Testis (tissue), 3 donors: ENCODE results near the gene CDKN1C. TPM values are rescaled to one million over a fixed set of nuclear protein-coding genes. Genes with fewer than 3 reads are reported as not detected.

ENCODE experiments used
- DNase-seq: peaks from one replicate; pipeline ENCODE4 v3.0.0-alpha.2; 2019
- H3K27ac ChIP-seq, 2 donors: fragments of 200-600 bp; sonication (generic); one replicate each; pipeline ENCODE4 v1.5.1; 2019
- H3K27me3 ChIP-seq: fragments of 200-600 bp; sonication (generic); one replicate; pipeline ENCODE4 v1.5.1; 2019
- H3K36me3 ChIP-seq: fragments of 200-600 bp; sonication (generic); one replicate; pipeline ENCODE4 v1.5.1; 2017; ENCODE audit warnings: low read depth; ENCODE audit errors: missing control alignments
- H3K4me1 ChIP-seq: fragments of 200-600 bp; sonication (generic); one replicate; pipeline ENCODE4 v1.5.1; 2019
- H3K4me3 ChIP-seq, 2 donors: fragments of 200-600 bp; sonication (generic); one replicate each; pipeline ENCODE4 v1.5.1; 2017 to 2019
- H3K9me3 ChIP-seq: fragments of 200-600 bp; sonication (generic); one replicate; pipeline ENCODE4 v1.5.1; 2017
- POLR2A ChIP-seq: fragments of 450-650 bp; IDR thresholded peaks from one replicate; pipeline ENCODE4 v1.6.1; 2017; ENCODE audit warnings: antibody characterized with exemption, mild to moderate bottlenecking, moderate library complexity
- WGBS, 2 donors: methylation state at CpG; one replicate each; pipeline ENCODE4 v1.1.5; 2018; 5-methylcytosine and 5-hydroxymethylcytosine counted together
- intact Hi-C: fragments of 100-400 bp; cut with DNase I; formaldehyde crosslinking; loops from one replicate; pipeline ENCODE4 v1.15.1; 2023; ENCODE audit warnings: low total_unique reads
- polyA plus RNA-seq: library from polyadenylated mRNA; stranded (reverse); fragments of 350-450 nt; fragmentation: Illumina TruSeq; extraction: RNeasy Lipid Tissue Mini Kit (QIAGEN cat#74804); gene quantifications from one replicate; pipeline ENCODE4 v1.2.3, GENCODE V29; 2014; ENCODE audit warnings: low read depth, low replicate concordance; ENCODE audit not compliant: insufficient read depth
- total RNA-seq, 2 donors: library from RNA; depleted of rRNA; stranded (reverse); fragments of >200 nt; gene quantifications; one replicate each; pipeline ENCODE4 v1.2.3, GENCODE V29; 2016
- TF ChIP-seq, protein P1 (sequence below), 3 experiments: fragments of 450-650 bp in 2 of 3; fragments of 200-600 bp in 1 of 3; sonication (generic) in 1 of 3; IDR thresholded peaks; one replicate each; pipeline ENCODE4 v1.5.1; 2016 to 2019; ENCODE audit warnings: antibody characterized with exemption in 3 of 3, mild to moderate bottlenecking in 2 of 3, moderate library complexity in 1 of 3

Gene CDKN1C
- total and polyA plus RNA-seq, 3 donors from 2014 or later, result 15.2 to 34.9 (median 24.3) TPM

GRCh38 chr11:2847561-2847960, 38.0 kb downstream of the CDKN1C start:
- Histone ChIP-seq H3K4me1 (no peaks in the 10 kb centered on the region), H3K9me3 (no peaks in the 10 kb centered on the region)

DNA sequence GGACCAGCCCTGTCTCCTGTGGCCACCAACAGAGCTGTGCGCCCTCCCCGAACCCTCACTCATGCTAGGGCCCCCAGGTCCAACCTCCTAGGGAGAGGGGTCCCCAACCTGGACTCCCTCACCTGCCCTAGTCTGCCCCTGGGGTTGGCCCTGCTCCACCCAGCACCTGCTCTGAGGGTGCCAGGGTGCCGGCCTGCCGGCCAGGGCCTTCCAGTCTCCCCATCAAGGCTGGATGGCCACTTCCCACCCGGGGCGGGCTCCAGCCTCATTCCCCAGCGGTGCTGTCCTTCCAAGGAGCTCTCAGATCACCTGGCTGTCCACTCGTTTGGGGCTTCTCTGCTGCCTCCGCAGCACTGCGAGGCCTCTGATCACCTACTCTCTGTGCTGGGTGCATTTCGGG, 39.1 kb downstream of the CDKN1C start:
- Histone ChIP-seq H3K27ac (no peak overlapping the region), H3K4me1 (no peaks in the 10 kb centered on the region), H3K27me3 (no peaks in the 10 kb centered on the region), H3K36me3 (no peaks in the 10 kb centered on the region), H3K4me3 (no peak overlapping the region), H3K9me3 (no peaks in the 10 kb centered on the region)
- WGBS, 2 donors, result 92 to 93% methylated on average over 9 to 11 of the region's 11 CpGs
- no peak for TF ChIP-seq POLR2A
- TF ChIP-seq, protein P1, sequence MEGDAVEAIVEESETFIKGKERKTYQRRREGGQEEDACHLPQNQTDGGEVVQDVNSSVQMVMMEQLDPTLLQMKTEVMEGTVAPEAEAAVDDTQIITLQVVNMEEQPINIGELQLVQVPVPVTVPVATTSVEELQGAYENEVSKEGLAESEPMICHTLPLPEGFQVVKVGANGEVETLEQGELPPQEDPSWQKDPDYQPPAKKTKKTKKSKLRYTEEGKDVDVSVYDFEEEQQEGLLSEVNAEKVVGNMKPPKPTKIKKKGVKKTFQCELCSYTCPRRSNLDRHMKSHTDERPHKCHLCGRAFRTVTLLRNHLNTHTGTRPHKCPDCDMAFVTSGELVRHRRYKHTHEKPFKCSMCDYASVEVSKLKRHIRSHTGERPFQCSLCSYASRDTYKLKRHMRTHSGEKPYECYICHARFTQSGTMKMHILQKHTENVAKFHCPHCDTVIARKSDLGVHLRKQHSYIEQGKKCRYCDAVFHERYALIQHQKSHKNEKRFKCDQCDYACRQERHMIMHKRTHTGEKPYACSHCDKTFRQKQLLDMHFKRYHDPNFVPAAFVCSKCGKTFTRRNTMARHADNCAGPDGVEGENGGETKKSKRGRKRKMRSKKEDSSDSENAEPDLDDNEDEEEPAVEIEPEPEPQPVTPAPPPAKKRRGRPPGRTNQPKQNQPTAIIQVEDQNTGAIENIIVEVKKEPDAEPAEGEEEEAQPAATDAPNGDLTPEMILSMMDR (IDR thresholded peaks at IDR 0.05), result no peak
- DNase-seq, result no peak
- intact Hi-C loops, result no loop called here

More at GRCh38 chr11:2847561-2847960, 38.0 kb downstream of the CDKN1C start:
- H3K4me3 ChIP-seq, result no peak overlapping the region
- H3K36me3 ChIP-seq, result no peaks in the 10 kb centered on the region
- H3K27me3 ChIP-seq, result no peaks in the 10 kb centered on the region
- 76 to 87% methylated on average over 6 to 21 of the region's 21 CpGs for WGBS, 2 donors
- DNase-seq, result no peak
- H3K27ac ChIP-seq, result no peak overlapping the region
- intact Hi-C loops, result no loop called here
- TF ChIP-seq POLR2A, result no peak
- TF ChIP-seq, protein P1 (IDR thresholded peaks at IDR 0.05), result no peak

- Histone ChIP-seq H3K27ac (no peak overlapping the region), H3K36me3 (no peaks in the 10 kb centered on the region), H3K27me3 (no peaks in the 10 kb centered on the region), H3K9me3 (no peaks in the 10 kb centered on the region), H3K4me3 (no peak overlapping the region), H3K4me1 (no peaks in the 10 kb centered on the region)
- intact Hi-C loops, result no loop called here
- WGBS, 2 donors, result 76 to 85% methylated on average over 4 to 17 of the region's 17 CpGs
- TF ChIP-seq, protein P1 (IDR thresholded peaks at IDR 0.05), result no peak
- no peak for DNase-seq
These were observed 39.5 kb downstream of the CDKN1C start for GRCh38 chr11:2846056-2846455.

- intact Hi-C loops, result no loop called here
- WGBS, 2 donors, result 86 to 97% methylated on average over 7 to 12 of the region's 12 CpGs
- no peak overlapping the region for H3K27ac ChIP-seq
- H3K4me1 ChIP-seq, result no peaks in the 10 kb centered on the region
- H3K36me3 ChIP-seq, result no peaks in the 10 kb centered on the region
- H3K9me3 ChIP-seq, result no peaks in the 10 kb centered on the region
- TF ChIP-seq POLR2A, result no peak
- TF ChIP-seq, protein P1 (IDR thresholded peaks at IDR 0.05), result no peak
- no peaks in the 10 kb centered on the region for H3K27me3 ChIP-seq
- no peak for DNase-seq
- H3K4me3 ChIP-seq, result no peak overlapping the region
These were observed 40.6 kb downstream of the CDKN1C start for GRCh38 chr11:2844996-2845395.

GRCh38 chr11:2844116-2844842, 41.3 kb downstream of the CDKN1C start:
- Histone ChIP-seq H3K9me3 (no peaks in the 10 kb centered on the region), H3K27me3 (no peaks in the 10 kb centered on the region), H3K4me1 (no peaks in the 10 kb centered on the region), H3K4me3 (no peak overlapping the region), H3K27ac (no peak overlapping the region), H3K36me3 (no peaks in the 10 kb centered on the region)
- DNase-seq, result no peak
- no peak for TF ChIP-seq POLR2A
- TF ChIP-seq, protein P1 (IDR thresholded peaks at IDR 0.05), result no peak
- WGBS, 2 donors, result 89 to 96% methylated on average over 2 to 19 of the region's 19 CpGs
- intact Hi-C loops, result no loop called here
